Measurements from ENCODE around the gene DAGLA.

DAGLA gene

GRCh38 chr11:61682906-61683675, 2.9 kb downstream of the DAGLA start:
- H3K4me3 ChIP-seq (ENCODE audit: low read depth, low read length): no peak overlapping the region
- no peak for TF ChIP-seq CTCF (IDR thresholded peaks at IDR 0.05; ENCODE audit: low read depth, low read length)

DNA sequence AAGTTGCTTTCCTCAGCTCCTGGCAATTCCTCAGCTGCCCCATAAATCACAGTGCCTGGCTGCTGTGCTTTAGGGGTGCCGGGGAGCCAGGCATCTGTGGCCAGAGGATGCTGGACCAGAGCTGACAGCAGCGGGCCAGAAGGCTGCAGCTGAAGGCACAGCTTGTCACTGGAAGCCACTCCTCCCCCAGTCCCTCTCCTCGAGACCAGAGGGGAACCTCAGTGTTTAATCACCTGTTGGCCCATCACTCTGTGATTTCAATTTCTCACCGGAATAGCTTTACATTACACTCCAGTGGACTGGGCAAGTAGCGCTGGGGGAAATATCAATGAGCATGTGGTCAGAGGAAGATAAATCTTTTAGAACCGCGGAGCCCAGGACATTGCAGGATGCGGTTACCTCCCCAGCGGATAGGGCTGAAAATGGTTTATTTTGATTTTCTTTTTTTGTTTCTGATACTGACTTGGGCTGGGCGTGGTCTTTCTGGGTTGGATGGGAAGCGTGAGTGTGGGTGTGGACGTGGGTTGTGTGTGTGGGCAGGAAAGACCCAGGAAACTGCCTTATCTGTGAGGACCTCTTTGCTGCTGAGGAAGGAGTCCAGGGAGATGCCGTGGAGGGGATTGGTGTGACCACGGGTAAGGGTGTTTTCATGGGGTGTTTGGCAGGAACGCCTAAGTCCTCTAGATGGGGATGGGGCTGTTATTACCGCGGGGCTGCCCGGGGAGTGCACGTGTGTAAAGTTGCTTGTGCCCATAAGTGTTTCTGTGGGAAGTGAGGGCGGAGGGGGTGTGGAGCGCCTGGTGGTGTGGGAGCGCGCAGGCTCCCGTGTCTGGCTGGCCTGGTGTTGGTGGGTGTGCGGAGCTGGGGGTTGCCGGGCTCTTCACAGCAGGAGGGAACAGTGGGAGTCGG, 4.0 kb downstream of the DAGLA start:
- no peak overlapping the region for H3K4me3 ChIP-seq (ENCODE audit: low read depth, low read length)
- TF ChIP-seq CTCF (IDR thresholded peaks at IDR 0.05; ENCODE audit: low read depth, low read length): no peak

DNA sequence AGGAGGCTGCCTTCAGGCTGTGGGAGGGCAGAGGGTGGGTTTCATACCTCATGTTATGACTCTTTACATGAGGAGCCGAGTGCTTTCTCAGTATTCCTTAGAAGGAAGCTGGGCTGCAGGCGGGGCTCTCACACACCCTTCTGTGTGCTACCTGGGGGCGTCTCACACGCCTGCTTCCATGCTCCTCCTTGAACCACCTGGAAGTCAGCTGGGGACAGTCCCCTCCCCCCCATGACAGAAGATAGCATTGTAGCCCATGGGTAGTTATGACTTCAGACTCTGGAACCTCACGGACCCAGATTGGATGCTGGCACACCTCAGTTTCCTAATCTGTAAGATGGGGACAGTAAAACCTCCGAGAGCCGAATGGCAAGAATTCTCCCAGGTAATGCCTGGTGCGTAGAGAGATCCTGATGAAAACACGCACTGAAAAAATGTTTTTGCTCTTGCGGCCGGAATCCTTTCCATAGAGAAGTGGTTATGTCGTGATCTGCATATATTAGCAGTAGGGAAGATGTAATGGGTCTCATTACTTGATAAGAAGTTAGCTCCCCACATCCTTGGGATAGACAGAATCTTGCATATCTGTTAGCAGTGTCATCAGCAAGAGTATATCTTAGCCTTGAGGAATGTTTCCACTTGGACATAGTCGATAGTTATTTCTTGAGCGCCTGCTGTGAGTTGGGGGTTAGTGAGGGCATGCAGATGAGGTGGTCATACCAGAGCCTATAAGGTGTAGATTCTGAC, 4.9 kb downstream of the DAGLA start:
- H3K4me3 ChIP-seq (ENCODE audit: low read depth, low read length): no peak overlapping the region
- no peak for TF ChIP-seq CTCF (IDR thresholded peaks at IDR 0.05; ENCODE audit: low read depth, low read length)

DNA sequence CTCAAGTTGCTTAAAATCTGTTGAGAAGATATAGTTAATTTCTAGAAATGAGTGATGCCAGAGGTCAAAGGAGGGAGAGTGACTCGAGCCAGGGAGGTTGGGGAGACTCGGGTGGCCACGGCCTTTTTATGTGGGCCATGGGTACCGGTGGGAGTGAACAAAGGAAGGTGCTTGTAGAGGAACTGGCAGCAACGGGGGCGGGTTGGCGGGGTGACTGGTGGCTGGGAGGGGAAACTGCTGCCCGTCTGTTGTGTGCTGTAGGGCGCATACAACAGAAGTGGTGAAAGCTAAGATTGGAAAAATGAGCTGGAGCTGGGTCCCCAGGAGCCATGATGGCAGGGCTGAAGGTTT, 5.4 kb downstream of the DAGLA start:
- no peak overlapping the region for H3K4me3 ChIP-seq (ENCODE audit: low read depth, low read length)
- TF ChIP-seq CTCF (IDR thresholded peaks at IDR 0.05; ENCODE audit: low read depth, low read length): no peak

DNA sequence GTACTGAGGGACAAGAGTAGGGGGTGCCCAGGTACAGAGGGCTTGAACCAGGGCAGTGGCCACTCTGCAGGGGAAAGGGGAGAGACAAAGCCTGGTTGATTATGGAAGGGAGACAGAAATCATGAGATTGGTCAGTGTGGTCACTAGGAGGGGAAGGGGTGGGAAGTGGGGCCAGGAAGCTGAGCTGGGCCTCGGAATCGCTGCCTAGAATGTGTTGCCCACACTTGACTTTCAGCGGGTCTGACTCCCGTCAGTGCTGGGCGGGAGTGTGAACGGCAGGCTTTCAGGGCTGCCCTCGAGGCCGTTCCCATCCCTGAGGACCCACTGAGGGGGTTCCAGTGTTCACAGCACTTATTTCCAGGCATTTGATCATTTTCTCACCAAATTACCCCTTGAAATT, 5.9 kb downstream of the DAGLA start:
- TF ChIP-seq CTCF (IDR thresholded peaks at IDR 0.05; ENCODE audit: low read depth, low read length): no peak

DNA sequence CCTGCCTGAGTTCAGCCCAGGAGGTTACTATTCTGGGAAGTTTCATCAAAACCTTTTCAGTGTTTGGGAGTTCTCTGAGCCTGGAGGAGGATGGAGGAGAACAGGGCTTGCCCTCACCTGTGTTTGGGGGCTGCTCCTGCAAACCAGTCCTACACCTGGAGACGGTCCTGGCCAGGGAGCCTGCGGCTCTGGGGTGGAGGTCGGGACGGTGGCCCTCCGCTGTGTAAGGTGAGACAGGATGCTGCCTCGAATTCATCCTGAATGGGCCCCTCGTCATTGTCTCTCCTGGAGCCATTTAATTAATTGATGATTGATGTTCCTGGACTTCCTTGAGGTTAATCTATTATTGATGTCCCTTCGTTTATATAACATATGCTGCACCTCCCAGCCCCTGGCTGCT, 6.3 kb downstream of the DAGLA start:
- no peak overlapping the region for H3K4me3 ChIP-seq (ENCODE audit: low read depth, low read length)
- no peak for TF ChIP-seq CTCF (IDR thresholded peaks at IDR 0.05; ENCODE audit: low read depth, low read length)

More for the DNA sequence above, 5.9 kb downstream of the DAGLA start:
- H3K4me3 ChIP-seq (ENCODE audit: low read depth, low read length): no peak overlapping the region

Measured in WI38 (cell line).